Mesodermal cell (in vitro differentiated cells): ENCODE results near the gene SPIN1.

Experiments
- H3K27ac ChIP-seq: 2 replicates; pipeline ENCODE4 v1.7.0; 2013; ENCODE audit warnings: mild to moderate bottlenecking, low read depth, low read length, moderate library complexity; ENCODE audit not compliant: severe bottlenecking
- H3K36me3 ChIP-seq: 2 replicates; pipeline ENCODE4 v1.7.1; 2013; ENCODE audit warnings: mild to moderate bottlenecking, low read length, moderate library complexity; ENCODE audit not compliant: control insufficient read depth, insufficient read depth
- H3K4me1 ChIP-seq: one replicate; pipeline ENCODE4 v1.7.1; 2013; ENCODE audit warnings: mild to moderate bottlenecking, low read length; ENCODE audit not compliant: insufficient read depth, control insufficient read depth, poor library complexity, severe bottlenecking
- H3K4me3 ChIP-seq: 2 replicates; pipeline ENCODE4 v1.7.0; 2013; ENCODE audit warnings: low read length, control low read depth, mild to moderate bottlenecking; ENCODE audit not compliant: insufficient read depth, poor library complexity, severe bottlenecking; ENCODE audit errors: extremely low read depth
- H3K9me3 ChIP-seq: 2 replicates; pipeline ENCODE4 v1.7.1; 2013; ENCODE audit warnings: mild to moderate bottlenecking, low read length, moderate library complexity; ENCODE audit not compliant: control insufficient read depth
- WGBS, 2 experiments: methylation state at CpG; one replicate each; pipeline ENCODE4 v1.1.5; 2013; ENCODE audit warnings: missing lambda C conversion rate in 2 of 2; ENCODE audit not compliant: insufficient coverage in 2 of 2; 5-methylcytosine and 5-hydroxymethylcytosine counted together

SPIN1 gene

DNA sequence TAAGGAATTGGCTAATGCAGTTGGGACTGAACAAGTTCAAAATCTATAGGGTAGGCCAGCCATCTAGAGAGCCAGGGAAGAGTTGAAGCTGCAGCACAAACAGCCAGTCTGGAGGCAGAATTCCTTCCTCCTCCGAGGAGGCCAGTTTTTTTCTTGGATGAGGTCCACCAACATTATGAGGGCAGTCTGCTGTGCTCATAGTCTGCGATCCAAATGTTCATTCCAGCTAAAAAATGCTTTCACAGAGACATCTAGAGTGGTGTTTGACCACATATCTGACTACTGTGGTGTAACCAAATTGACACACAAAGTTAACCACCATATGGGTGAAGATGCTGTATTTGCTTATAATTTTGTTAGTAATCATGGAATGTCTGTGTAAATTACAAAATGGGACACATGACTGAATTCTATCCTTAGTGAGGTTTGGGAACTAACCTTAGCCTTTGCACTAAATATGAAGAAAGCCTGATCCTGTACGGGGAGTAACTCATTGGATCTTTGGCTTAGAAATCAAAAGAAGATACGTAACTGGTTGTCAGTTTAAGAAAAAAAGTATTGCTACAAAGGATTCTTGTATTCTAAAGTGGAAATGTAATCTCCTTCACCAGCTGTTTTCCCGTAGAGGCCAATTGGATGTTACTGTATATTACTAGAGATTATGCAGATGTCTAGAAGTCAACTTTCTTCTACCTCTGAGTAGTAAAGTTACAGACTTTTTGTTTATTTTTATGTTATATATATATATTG, 70.6 kb downstream of the SPIN1 start:
- H3K9me3 ChIP-seq: no peaks in the 10 kb centered on the region
- H3K36me3 ChIP-seq: peaks cover 22% of the 10 kb centered on the region
- WGBS, 2 experiments: 98 to 100% methylated on average over 3 to 4 of the region's 5 CpGs
- H3K4me3 ChIP-seq: no peak overlapping the region
- H3K27ac ChIP-seq: no peak overlapping the region
- H3K4me1 ChIP-seq: peaks cover 3% of the 10 kb centered on the region

DNA sequence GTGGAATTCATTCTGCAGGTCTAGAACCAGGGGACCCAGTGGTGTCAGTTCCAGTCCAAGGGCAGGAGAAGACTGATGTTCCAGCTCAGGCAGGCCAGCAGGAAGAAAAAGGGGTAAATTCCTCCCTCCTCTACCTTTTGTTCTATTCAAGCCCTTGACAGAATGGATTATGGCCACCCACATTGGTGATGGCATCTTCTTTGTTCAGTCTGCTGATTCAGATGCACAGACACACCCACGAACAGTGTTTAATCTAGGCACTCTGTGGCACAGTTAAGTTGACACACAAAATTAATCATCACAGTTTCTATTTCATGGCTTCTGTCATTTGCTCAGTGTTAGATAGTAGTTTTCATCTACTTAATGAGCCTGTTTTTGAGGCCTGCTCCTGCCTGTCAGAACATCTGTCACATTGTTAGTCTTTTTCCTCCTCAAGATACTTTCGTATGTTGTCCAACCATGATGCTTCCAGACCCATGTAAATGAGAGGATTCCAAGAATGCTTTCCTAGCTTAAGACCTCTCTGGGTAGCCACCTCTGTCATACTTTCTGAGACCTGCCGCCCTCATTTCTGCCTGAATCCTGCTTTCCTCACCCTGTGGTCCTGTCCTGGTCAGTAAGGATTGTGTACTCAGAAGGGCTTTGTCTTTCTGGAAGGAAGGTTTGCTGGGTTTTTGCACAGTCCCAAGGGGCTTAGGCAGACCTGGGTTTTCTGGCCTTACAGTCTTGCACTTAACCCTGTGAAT, 72.5 kb downstream of the SPIN1 start:
- Histone ChIP-seq H3K36me3 (peaks cover 27% of the 10 kb centered on the region), H3K9me3 (no peaks in the 10 kb centered on the region), H3K4me3 (no peak overlapping the region), H3K27ac (no peak overlapping the region), H3K4me1 (peaks cover 3% of the 10 kb centered on the region)
- 82 to 100% methylated on average over 2 of the region's 3 CpGs for whole genome bisulfite sequencing, 2 experiments

DNA sequence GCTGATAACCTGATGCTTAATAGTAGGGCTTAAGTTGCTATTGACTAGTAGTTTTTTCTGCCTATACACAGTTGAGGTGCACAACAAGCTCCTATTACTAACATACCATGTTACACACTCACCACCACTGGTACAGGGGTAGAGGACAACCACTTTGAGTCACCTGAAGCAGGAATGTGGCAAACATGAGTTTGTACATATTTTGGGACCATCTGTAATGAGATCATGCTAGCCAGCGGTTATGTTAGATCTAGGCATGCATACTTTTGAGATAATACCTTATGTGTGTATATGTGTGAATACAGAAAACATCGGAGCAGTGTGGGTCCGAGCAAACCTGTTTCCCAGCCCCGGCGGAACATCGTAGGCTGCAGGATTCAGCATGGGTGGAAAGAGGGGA, 73.9 kb downstream of the SPIN1 start:
- Histone ChIP-seq H3K36me3 (peaks cover 18% of the 10 kb centered on the region), H3K9me3 (no peaks in the 10 kb centered on the region), H3K4me3 (no peak overlapping the region), H3K4me1 (peaks cover 3% of the 10 kb centered on the region), H3K27ac (no peak overlapping the region)
- 98% methylated on average over 6 of the region's 6 CpGs for WGBS, 2 experiments

DNA sequence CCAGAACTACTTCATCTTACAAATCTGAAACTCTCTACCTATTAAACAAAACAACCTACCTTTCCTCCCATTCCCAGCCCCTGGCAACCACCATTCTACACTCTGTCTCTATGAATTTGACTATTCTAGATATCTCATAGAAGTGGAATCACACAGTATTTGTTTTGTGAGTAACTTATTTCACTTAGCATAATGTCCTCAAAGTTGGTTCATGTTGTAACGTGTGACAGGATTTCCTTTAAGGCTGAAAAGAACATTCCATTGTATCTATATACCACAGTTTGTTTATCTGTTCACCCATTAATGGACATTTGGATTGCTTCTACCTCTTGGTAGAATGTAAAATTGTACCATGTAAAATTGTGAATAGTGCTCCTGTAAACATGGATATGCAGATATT, 76.6 kb downstream of the SPIN1 start:
- H3K9me3 ChIP-seq: no peaks in the 10 kb centered on the region
- no peak overlapping the region for H3K4me3 ChIP-seq
- no peak overlapping the region for H3K27ac ChIP-seq
- WGBS, 2 experiments: no CpG with 5 or more reads among the region's 1 CpG
- H3K36me3 ChIP-seq: peaks cover 37% of the 10 kb centered on the region
- H3K4me1 ChIP-seq: peaks cover 3% of the 10 kb centered on the region

DNA sequence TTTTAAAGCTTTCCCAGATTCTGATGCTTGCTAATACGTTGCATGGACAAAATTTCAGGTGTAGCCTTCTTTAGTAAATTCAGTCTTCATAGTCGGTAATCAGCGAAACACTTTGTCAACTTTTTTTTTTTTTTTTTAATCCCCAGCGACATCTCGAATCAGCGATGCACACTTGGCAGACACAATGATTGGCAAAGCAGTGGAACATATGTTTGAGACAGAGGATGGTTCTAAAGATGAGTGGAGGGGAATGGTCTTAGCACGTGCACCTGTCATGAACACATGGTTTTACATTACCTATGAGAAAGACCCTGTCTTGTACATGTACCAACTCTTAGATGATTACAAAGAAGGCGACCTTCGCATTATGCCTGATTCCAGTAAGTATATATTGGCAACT, 80.0 kb downstream of the SPIN1 start:
- 92 to 100% methylated on average over 1 to 5 of the region's 9 CpGs for WGBS, 2 experiments
- Histone ChIP-seq H3K4me3 (no peak overlapping the region), H3K36me3 (peaks cover 50% of the 10 kb centered on the region), H3K27ac (no peak overlapping the region), H3K9me3 (no peaks in the 10 kb centered on the region), H3K4me1 (no peaks in the 10 kb centered on the region)

DNA sequence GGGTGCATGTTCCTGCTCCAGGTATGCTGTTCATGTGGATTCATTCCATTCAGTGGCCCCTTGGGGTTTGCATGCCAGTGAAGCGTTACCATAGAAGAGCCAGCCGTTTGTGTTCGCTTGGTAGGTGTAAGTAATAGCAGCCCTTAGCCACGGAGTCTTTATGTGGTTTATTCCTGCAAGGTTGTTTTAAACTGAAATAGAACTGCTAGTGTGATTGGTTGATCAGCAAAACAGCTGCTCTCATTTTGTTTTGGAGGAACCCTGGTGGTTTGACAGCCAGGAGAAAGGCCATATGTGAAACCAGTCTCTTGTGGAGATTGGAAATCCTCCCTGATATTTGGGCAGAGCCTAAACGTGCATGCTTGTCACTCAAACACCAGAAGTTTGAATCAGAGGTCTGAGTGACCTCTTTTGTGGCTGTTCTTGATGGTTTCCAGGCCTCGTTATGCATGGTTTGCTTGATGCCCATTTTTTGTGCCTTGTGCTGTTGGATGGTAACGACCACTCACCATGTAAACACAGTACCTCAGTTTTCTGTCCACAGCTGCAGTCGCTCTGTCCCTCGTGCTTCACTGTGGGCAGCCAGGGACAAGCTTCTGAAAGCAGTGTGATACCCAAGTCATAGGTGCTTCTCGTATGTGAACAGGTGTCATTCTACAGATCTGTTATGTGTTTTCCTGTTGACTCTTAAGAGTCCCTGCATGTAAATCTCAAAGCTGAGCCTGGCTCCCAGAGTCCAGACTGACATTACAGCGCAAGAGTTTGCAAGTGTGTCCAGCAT, 88.4 kb downstream of the SPIN1 start:
- 90 to 92% methylated on average over 11 of the region's 11 CpGs for WGBS, 2 experiments
- no peaks in the 10 kb centered on the region for H3K9me3 ChIP-seq
- H3K27ac ChIP-seq: peak overlapping the region; percentile 64
- peaks cover 39% of the 10 kb centered on the region for H3K36me3 ChIP-seq
- no peak overlapping the region for H3K4me3 ChIP-seq
- H3K4me1 ChIP-seq: peaks cover 20% of the 10 kb centered on the region

DNA sequence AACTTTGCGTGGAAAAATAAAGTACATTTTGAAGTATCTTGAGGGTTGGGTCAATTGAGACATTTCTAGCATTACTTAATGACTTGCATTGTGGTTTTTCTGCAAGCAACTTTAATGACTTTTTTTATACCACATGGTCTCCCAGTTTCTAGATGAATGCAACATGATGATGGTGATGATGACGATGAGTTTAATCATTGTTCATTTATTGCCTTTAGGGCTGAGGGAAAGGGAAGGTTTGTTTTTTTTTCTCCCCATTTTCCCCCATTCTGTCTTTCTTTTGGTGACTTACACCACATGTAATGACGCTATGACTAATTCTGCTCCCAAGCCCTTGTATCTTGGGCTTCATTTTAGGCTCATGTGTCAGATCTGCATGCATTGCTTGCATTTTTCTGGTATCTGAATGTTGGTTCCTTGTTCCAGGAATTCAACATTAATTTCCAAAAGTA, 89.1 kb downstream of the SPIN1 start:
- no CpG with 5 or more reads among the region's 3 CpGs for WGBS, 2 experiments
- no peaks in the 10 kb centered on the region for H3K9me3 ChIP-seq
- H3K36me3 ChIP-seq: peaks cover 39% of the 10 kb centered on the region
- H3K4me3 ChIP-seq: no peak overlapping the region
- H3K27ac ChIP-seq: peak overlapping the region; percentile 64
- H3K4me1 ChIP-seq: peaks cover 20% of the 10 kb centered on the region

DNA sequence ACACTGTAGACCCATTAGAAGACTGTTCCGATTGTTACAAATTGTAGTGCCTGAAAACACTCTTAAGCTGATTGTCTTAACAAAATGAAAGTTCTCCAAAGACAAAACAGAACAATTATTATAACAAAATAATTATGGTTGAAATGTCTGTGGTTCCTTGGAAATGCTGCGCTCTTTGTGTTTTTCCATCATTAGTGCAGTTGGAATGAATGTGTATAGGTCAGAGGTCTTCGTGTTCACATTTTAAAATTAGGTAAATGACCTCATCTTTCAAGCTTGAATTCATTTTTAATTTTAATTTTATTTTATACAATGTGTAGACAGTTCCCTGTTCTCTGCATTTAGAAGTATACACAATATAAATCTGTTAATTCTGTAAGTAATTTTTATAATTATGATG, 90.0 kb downstream of the SPIN1 start:
- Histone ChIP-seq H3K4me1 (peaks cover 20% of the 10 kb centered on the region), H3K4me3 (no peak overlapping the region), H3K36me3 (peaks cover 42% of the 10 kb centered on the region), H3K9me3 (no peaks in the 10 kb centered on the region), H3K27ac (no peak overlapping the region)
- WGBS, 2 experiments: 100% methylated on average over 1 of the region's 3 CpGs; no CpG with 5 or more reads in 1 of the 2 experiments

DNA sequence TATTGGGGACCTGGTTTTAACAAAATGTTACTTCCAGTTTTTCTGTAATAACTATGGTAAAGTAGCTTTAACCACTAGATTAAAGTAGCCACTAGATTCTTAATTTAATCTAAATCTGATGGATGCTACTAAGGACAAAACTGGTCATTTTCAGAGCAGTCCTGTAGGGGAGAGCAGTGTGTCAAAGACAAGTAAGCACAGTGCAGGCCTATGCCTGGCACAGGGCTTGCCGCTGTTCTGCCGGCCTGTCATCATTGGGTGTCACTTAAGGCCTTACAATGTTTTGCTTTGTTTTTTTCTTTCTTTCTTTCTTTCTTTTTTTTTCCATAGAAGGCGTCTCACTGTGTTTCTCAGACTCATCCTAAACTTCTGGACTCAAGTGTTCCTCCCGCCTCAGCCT, 93.7 kb downstream of the SPIN1 start:
- peaks cover 46% of the 10 kb centered on the region for H3K36me3 ChIP-seq
- 80 to 94% methylated on average over 2 to 3 of the region's 4 CpGs for WGBS, 2 experiments

DNA sequence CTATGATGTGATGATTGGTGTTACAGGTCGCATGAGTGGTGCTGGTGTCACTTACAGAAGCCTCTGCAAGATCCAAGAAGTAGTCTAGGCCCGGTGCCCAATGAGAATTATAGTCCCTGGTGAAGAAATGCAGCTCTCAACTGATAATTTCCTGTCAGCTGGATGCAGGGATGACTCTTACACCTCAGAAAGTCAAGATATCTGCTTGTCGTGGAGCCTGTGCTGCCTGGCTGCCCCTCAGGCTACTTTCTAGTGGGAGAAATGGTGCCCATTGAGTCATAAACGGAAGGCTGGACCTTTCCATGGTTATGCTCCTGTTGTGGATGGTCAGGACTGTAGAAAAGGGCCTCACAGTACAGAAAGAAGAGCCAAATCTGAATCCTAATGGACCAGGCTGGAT, 99.9 kb downstream of the SPIN1 start:
- 90 to 92% methylated on average over 4 of the region's 4 CpGs for WGBS, 2 experiments

More for the DNA sequence above, 93.7 kb downstream of the SPIN1 start:
- no peak overlapping the region for H3K4me3 ChIP-seq
- H3K4me1 ChIP-seq: peaks cover 14% of the 10 kb centered on the region
- H3K27ac ChIP-seq: no peak overlapping the region
- no peaks in the 10 kb centered on the region for H3K9me3 ChIP-seq

More for the DNA sequence above, 99.9 kb downstream of the SPIN1 start:
- Histone ChIP-seq H3K27ac (no peak overlapping the region), H3K9me3 (no peaks in the 10 kb centered on the region), H3K36me3 (peaks cover 44% of the 10 kb centered on the region), H3K4me3 (no peak overlapping the region), H3K4me1 (no peaks in the 10 kb centered on the region)
